Inferior parietal cortex (tissue), 1 donor: Measurements from ENCODE around the gene MAPK8IP2.
"Not testable (repeated sequence)": the region's sequence is repeated elsewhere in the genome, so short reads cannot be mapped to it uniquely, and the experiment has no call there.

Source experiments
- DNase-seq: peaks from one replicate; pipeline ENCODE4 v3.0.0-alpha.2; 2016; ENCODE audit errors: extremely low spot score

Gene MAPK8IP2

DNA sequence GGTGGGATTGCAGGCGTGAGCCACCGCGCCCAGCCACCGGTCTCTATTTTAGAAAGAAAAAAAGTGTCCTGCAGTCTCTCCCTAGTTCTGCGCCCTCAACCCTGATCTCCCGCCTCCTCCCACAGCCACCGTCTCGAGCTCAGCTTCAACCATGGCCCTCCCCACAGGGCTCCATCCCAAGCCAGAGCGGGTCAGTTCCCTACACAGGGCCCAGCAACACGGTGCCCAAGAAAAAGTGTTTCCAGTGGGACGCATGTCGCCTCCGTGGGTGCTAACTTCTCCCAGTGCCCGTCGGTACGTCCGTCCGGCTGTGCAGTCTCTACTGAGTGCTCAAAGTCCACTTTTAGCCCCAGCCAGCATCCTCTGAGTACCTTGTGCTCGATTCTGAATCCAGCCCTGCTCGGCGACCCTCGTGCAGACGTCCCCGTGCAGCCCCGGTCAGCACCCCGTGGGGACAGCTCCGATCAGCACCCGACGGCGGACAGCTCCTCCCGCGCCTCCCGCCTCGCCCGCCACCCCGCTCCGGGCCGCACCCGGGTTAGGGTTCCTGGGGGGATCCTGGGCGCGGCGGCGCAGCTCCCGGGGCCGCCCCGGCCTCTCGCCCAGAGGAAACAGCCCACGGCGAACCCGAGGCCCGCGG lies 657 bp upstream of the MAPK8IP2 start:
- DNase-seq = no peak

DNA sequence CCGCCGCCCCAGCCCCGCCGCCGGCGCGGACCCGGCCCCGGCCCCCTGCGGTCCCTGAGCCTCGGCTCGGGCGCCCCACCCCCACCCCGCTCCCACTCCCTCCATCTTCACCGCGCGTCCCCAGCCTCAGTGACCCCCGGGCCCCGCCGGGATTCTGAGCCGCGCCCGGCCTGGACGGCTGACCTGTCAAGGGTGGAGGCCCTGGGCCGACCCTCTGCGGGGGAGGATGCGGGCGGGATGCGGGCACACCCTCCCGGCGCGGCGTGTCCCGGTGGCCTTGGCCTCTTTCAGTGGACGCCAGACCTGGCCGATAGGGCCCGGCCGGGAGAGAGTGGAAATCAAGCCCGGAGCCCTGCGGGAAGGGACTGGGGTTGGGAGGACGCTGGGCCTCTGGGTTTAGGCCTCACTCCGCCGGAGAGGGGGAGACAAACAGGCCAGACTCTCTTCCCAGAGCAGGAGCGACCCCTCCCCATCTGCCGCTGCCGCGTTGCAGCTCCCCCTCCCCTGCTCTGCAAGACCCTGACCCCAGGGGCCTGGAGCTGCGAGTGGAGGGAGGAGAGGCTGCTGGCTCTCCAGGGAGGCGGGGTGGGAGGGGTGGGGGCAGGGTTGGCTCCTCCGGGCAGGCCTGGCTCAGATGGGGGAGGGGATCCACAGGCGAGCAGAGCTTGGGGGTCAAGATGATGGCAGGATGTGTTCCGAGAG lies 525 bp downstream of the MAPK8IP2 start:
- no peak for DNase-seq

DNA sequence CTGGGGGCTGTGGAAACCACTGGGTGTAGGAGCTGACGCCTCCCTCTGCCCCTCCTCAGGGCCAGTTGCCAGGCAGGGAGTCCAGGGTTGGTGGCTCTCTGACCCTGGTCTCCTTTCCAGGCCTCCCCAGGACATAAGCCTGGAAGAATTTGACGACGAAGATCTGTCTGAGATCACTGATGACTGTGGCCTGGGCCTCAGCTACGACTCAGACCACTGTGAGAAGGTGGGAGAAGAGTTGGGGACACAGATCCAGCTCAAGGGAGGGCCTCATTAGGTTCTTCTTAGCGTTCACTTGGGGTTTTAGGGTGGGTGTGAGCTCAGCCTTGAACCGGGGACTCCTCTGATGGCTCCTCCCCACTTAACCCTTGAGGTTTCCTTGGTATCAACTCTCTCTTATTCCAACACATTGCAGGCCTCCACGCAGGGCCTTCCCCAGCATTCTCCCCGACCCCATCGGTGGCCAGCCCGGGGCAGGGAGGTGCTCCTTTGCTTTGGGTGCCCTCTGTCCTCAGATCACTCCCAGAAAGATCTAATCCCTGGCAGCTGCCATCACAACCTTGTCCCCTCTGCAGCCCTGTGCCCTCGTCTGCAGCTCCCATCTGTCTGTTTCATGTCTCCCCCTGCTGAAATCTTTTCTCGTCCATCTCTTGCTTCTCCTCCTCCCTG lies 1.2 kb downstream of the MAPK8IP2 start:
- no peak for DNase-seq

DNA sequence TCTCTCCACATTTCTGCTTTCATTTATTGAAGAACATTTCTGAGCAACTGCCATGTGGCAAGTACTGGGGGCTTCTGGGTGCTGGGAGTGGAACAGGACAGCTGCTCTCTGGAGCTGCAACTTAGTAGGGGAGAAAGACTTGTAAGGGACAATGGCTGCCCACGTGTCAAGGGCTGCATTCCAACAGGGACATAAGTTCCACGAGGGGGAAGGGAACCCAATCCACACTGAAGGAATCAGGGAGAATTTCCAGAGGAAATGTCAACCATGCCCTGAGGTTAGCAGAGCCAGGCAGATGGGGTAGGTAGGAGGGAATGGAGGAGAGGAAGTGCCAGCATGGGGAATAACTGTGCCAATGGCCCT lies 1.7 kb downstream of the MAPK8IP2 start:
- no peak for DNase-seq

DNA sequence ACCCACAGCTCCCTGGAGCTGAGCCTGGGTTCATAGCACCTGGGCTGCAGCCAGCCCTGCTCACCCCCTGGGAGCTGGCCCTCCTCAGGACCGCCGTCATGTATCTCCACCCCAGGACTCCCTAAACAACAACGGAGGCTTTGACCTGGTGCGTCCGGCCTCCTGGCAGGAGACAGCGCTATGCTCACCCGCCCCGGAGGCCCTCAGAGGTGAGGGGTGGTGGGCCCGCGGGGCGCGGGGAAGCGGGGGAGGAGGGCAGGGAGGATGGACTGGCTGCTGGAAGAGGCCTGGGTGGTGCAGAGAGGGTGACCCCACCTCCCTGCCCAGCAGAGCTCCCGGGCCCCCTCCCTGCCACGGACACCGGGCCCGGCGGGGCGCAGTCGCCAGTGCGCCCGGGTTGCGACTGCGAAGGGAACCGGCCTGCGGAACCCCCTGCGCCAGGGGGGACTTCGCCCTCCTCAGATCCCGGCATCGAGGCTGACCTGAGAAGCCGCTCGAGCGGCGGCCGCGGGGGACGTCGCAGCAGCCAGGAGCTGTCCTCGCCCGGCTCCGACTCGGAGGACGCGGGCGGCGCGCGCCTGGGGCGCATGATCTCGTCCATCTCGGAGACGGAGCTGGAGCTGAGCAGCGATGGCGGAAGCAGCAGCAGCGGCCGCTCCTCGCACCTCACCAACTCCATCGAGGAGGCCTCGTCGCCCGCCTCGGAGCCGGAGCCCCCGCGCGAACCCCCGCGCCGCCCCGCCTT lies 3.1 kb downstream of the MAPK8IP2 start:
- DNase-seq = no peak

DNA sequence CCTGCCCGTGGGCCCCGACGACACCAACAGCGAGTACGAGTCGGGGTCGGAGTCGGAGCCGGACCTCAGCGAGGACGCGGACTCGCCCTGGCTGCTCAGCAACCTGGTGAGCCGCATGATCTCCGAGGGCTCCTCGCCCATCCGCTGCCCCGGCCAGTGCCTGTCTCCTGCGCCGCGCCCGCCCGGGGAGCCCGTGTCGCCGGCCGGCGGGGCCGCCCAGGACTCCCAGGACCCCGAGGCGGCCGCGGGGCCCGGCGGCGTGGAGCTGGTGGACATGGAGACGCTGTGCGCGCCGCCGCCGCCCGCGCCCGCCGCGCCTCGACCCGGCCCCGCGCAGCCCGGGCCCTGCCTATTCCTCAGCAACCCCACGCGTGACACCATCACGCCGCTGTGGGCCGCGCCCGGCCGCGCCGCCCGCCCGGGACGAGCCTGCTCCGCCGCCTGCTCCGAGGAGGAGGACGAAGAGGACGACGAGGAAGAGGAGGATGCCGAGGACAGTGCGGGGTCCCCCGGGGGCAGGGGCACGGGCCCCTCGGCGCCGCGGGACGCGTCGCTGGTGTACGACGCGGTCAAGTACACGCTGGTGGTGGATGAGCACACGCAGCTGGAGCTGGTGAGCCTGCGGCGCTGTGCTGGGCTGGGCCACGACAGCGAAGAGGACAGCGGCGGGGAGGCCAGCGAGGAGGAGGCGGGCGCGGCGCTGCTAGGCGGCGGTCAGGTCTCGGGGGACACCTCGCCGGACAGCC lies 3.8 kb downstream of the MAPK8IP2 start:
- no peak for DNase-seq

DNA sequence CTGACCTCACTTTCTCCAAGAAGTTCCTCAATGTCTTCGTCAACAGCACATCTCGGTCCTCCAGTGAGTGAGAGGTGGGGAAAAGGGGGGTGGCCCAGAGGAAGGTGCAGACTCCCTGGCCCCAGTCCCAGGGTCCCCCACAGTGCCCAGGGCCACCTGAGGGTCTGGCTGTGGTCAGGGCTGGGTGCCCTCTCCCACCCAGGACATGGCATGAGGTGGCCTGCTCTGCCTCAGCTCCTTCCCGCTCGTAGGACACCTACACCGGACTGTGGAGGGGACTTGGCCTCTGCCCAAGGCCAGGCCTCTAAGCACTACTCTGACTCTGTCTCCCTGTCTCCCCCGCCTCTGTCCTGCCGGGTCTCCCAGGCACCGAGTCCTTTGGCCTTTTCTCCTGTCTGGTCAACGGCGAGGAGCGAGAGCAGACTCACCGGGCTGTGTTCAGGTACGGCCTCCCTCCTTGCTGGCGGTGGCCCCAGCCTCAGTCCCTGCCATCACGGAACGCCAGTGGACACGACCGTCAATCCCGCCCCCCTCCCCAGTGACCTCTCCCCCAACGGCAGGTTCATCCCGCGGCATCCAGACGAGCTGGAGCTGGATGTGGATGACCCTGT lies 4.5 kb downstream of the MAPK8IP2 start:
- no peak for DNase-seq

DNA sequence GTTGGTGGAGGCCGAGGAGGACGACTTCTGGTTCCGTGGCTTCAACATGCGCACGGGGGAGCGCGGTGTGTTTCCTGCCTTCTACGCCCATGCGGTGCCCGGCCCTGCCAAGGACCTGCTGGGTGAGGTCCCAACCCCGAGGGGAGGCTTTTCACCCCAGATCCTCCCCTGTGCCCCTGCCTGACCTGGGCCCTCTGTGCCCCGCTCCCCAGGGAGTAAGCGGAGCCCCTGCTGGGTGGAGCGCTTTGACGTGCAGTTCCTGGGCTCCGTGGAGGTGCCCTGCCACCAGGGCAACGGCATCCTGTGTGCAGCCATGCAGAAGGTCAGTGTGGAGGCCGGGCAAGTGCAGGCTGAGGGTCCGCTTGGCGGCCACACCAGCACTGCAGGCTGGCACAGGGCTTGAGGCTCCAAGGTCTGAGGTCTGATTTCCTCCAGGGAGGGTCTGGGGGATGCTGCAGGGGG lies 5.1 kb downstream of the MAPK8IP2 start:
- no peak for DNase-seq

DNA sequence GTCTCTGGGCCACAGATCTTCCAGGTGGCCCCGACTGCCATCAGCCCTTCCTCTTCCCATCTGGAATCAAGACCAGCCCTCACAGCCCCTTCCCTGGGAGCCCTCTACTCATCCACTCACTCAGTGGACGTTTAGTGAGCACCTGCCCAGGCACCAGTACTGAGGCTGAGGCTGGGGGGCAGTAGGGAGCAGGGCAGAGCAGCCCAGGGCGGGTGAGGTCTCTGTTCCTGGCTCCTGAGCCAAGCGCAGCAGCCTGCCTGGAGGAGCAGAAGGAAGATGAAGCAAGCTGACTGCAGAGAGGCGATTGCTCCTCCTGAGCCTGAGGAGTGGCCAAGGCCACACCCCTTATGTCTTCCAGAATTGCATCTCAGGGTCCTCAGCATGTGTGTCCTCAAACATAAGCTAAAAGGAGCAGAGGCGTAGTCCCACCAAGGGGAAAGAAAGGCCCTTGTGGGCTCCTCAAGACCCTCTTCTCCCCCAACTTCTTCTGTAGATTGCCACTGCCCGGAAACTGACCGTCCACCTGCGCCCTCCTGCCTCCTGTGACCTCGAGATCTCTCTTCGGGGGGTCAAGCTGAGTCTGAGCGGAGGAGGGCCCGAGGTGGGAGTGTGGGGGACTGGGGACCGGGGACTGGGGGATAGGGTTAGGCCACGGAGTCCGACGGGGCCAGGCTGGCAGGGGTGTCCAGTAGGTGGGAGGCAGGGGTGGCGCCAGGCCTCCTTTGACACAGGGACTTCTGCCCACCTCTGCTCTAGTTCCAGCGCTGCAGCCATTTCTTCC lies 5.8 kb downstream of the MAPK8IP2 start:
- no peak for DNase-seq

DNA sequence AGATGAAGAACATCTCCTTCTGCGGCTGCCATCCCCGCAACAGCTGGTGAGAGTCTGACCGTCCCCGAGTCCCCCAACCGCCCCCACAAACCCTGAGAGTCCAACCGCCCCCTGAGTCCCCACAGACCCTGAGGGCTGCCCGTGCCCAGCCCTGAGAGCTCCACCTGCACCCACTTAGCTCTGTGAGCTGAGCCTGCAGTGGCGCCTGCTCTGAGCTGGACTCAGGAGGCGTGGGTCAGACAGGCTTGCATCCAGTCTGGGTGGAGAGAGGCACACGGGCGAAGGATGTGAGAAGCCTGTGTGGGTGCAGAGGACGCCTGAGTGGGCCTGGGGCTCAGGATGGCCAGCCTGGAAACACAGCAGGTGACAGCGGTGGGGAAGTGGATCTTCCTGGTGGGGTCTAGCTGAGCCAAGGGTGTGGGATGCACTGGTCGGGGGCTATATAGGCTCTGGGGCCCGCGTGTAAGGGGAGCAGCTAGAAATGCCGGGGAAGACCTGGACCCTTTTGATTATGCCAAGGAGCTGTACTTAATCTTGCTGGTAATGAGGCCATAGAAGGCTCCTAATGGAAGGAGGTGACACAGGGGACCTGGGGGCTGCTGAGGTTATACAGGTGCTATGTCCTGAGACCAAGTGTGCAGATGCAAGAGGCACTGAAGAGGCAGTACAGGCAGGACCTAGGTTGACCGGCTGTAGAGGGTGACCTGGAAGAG lies 6.5 kb downstream of the MAPK8IP2 start:
- no peak for DNase-seq

DNA sequence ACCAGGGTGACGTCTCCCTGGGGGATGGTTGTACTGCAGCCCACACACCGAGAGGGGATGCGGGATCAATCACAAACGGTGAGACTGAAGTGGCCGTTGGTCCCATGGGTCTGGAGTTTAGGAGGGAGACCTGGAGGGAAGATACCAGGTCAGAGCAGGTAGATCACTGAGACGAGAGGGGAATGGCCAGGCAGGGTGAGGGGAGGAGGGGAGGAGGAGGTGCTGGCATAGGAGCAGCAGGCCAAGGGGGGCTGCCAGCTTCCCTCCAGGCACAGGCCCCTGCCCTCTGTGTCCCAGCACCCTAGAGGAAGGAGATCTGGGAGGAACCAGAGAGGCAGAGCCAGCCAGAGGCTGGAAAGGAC lies 7.0 kb downstream of the MAPK8IP2 start:
- no peak for DNase-seq

DNA sequence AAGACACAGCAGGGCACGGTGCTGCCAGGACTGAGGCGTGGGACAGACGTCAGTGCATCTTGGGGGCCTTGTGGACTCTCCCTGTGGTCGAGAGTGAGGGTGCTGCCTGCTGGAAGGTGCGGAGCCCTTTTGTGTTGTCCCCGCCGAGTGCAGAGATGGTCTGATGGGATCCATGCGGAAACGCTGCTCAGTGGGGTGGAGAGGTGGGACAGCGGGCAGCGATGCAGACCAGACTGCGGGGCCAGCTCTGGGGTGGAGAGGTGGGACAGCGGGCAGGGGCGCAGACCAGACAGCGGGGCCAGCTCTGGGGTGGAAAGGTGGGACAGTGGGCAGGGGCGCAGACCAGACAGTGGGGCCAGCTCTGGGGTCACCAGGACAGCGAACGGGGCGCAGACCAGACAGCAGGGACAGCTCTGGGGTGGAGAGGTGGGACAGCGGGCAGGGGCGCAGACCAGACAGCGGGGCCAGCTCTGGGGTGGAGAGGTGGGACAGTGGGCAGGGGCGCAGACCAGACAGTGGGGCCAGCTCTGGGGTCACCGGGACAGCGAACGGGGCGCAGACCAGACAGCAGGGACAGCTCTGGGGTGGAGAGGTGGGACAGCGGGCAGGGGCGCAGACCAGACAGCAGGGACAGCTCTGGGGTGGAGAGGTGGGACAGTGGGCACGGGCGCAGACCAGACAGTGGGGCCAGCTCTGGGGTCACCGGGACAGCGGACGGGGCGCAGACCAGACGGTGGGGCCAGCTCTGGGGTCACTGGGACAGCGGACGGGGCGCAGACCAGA lies 7.7 kb downstream of the MAPK8IP2 start:
- DNase-seq = not testable (repeated sequence)

DNA sequence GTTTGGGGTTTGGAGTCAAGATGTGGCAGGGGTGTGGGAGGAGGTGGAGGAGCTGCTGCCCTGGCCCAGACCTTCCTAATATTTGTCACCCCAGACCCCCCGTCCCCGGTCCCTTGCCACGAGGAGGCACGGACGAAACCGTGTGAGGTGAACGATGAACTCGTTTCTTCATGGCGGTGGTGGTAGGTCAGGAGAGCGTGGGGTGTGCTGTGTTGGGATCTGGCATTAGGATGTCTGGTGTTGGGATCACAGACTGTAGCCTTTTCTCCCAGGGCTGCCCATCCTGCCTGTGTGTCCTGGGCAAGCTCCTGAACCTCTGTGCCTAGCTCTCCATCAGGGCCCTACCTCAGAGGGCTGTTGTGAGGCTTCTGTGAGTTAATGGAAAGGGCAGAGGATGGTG lies 8.4 kb downstream of the MAPK8IP2 start:
- no peak for DNase-seq

DNA sequence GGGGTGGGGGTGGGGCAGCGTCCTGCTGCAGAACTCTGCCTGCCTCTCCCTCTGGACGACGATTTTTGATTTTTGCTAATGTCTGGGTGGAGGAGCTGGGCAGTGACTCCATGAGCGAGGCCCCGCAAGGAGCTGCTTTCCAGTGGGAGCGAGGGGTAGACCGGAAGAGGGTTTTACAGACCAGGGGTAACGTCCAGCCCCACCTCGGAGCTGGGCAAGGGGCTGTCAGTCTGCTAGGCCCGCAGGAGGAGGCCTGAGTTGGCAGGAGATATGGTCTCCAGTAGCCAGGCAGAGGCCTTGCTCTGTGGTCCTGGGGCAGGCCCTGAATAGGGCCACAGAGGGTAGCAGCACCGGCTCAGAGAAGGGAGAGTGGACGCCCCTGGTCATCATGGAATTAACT lies 9.0 kb downstream of the MAPK8IP2 start:
- DNase-seq = no peak

DNA sequence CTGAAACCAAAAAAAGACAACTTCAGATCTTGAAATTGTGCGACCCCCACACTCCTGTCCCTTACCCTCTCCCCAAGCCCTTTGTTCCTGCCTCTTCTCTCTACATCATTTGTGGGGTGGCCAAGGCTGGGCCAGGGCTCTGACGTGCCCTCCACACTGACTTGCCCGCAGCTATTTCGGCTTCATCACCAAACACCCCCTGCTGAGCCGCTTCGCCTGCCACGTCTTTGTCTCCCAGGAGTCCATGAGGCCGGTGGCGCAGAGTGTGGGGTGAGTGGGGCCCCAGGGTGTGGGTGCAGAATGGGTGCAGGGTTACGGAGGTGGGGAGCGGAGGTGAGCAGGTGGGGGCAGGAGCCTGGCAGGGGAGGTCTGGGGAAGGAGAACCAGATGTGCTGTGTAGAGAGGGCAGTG lies 9.5 kb downstream of the MAPK8IP2 start:
- DNase-seq = no peak

DNA sequence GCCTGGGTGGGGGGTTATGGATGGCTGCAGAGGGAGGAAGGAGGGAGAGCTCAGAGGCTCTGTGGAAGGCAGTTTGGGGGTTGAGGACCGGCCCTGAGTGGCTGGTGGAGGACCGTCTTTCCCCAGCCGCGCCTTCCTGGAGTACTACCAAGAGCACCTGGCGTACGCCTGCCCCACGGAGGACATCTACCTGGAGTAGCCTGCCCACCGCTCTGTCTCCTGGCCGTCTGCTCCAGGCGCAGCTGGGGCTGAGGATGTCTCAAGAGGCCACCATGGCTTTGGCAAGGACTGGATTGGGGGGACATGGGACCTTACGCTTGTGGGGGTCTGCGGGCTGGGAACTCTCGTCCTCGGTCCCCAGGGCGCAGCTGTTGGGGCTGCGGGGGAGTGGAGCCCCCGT lies 10.0 kb downstream of the MAPK8IP2 start:
- DNase-seq = no peak

DNA sequence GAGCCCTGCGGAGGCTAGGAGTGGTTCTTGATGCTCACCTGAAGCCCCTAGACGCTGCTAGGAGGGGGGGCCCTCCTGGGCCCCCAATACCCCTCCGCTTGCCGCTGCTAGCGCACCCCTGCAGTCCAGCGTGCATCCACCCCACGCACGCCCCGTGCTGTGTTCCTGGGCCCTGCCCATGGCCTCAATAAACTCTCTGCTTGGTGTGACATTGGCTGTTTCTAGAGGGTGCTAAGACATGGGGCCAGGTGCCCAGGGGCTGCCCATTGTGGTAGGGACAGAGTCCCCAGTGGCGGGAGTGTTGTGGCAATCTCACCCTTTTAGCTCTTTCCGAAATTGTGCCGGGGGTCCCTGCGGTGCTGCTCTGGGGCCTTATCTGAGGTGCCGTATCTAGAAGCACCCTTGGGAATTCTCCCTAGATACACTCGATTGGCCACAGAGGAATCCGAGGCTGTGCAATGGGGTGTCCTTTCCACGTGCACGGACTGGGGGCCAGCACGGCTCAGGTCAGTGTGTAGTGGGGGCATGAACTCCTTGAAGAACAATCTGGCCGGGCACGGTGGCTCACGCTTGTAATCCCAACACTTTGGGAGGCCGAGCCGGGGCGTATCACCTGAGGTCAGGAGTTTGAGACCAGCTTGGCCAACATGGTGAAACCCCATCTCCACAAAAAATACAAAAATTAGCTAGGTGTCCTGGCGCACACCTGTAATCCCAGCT lies 10.9 kb downstream of the MAPK8IP2 start:
- DNase-seq = no peak

DNA sequence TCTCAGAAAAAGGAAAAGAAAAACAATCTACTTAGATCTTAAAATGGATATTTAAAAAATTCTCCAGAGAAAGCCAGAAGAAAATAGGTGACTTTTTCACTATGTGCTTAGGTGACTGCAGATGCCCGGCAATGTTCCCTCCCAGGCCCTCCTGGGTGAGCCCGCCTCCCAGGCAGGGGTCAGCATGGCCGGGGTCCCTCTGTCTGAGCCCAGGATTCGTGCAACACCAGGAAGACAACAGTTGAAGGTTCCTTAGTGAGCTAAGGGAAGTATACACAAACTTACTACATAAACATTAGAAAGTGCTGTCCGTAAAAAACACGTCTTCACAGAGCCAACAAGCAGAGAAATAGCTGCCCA lies 11.6 kb downstream of the MAPK8IP2 start:
- DNase-seq = no peak
